ENCODE data around the gene CDKN2D. TPM values are rescaled to one million over a fixed set of nuclear protein-coding genes. Genes with fewer than 3 reads are reported as not detected.
A peak's percentile ranks its signal among the peaks of the same experiment; 100 is the strongest.

The CDKN2D gene
- total and polyA plus RNA-seq, 2 of the 13 experiments (the other 11 are each of a cell fraction or from before 2014, with no cell fraction given) = 5.4 to 8.6 TPM

- peak; percentile 97 for TF ChIP-seq ZNF724P (CRISPR knock-in tag; IDR thresholded peaks at IDR 0.05; ENCODE audit: borderline replicate concordance)
- TF ChIP-seq ZNF782 (CRISPR knock-in tag; IDR thresholded peaks at IDR 0.05; ENCODE audit: borderline replicate concordance) = peak; percentile 94; the same call in 1 of the 2 replicates
- TF ChIP-seq TRAFD1 (CRISPR knock-in tag; IDR thresholded peaks at IDR 0.05; ENCODE audit: borderline replicate concordance) = no peak
- no peak for TF ChIP-seq ZNF644 (CRISPR knock-in tag; IDR thresholded peaks at IDR 0.05; ENCODE audit: low read depth)
- TF ChIP-seq ZNF770 (CRISPR knock-in tag; IDR thresholded peaks at IDR 0.05) = no peak
Measured at GRCh38 chr19:10565567-10566407, 3.0 kb downstream of the CDKN2D start, which contains the start of gene KRI1 (continued).

- POLR2A ChIA-PET = interaction anchor here (1.0 to 1.6 kb wide), 2 partner anchors 9 to 12 kb away, joined by 3 to 4 read pairs; no protein-coding TSS in a partner anchor
- BruUV-seq (replicated peaks) = no TSS peak
- TF ChIP-seq SCMH1 (CRISPR knock-in tag; IDR thresholded peaks at IDR 0.05; ENCODE audit: borderline replicate concordance) = no peak
- TF ChIP-seq MTF1 (CRISPR knock-in tag; IDR thresholded peaks at IDR 0.05) = no peak
- TF ChIP-seq JUND (CRISPR knock-in tag; IDR thresholded peaks at IDR 0.05) = no peak
- TF ChIP-seq PRDM15 (CRISPR knock-in tag; IDR thresholded peaks at IDR 0.05) = no peak
- no peak for TF ChIP-seq ZMYM3 (CRISPR knock-in tag; IDR thresholded peaks at IDR 0.05)
- TF ChIP-seq TCF12 (IDR thresholded peaks at IDR 0.05) = no peak
- TF ChIP-seq TCF12 (CRISPR knock-in tag; IDR thresholded peaks at IDR 0.05) = no peak
- no peak for TF ChIP-seq ZNF326 (CRISPR knock-in tag; IDR thresholded peaks at IDR 0.05; ENCODE audit: borderline replicate concordance)
- TF ChIP-seq FOXK2 (IDR thresholded peaks at IDR 0.05) = no peak
- no peak for TF ChIP-seq XBP1 (CRISPR knock-in tag; IDR thresholded peaks at IDR 0.05)
Measured at GRCh38 chr19:10565028-10565566, 3.7 kb downstream of the CDKN2D start.

More at GRCh38 chr19:10565028-10565566, 3.7 kb downstream of the CDKN2D start:
- 10% methylated on average over 10 of the region's 10 CpGs for WGBS (ENCODE audit: low lambda C conversion rate)
- Histone ChIP-seq H3K4me3 (replicated peaks in 1 of 3; ENCODE audit: insufficient read depth in 1 of 3, low read depth in 2 of 3, low read length in 3 of 3) (peak overlapping the region; percentile 82 to 86 (median 85)), H3K27ac (ENCODE audit: extremely low read length, insufficient read depth, low read length) (peak overlapping the region; percentile 80), H3K27me3 (ENCODE audit: control insufficient read depth in 1 of 2, insufficient read depth in 2 of 2, low read length in 2 of 2) (no peaks in the 10 kb centered on the region), H3K4me2 (ENCODE audit: low read depth, low read length) (peak overlapping the region; percentile 82), H3K9ac (ENCODE audit: insufficient read depth, low read depth, low read length) (peak overlapping the region; percentile 91), H3K36me3 (replicated peaks in 1 of 2; ENCODE audit: control insufficient read depth in 1 of 2, insufficient read depth in 2 of 2, low read length in 2 of 2) (peaks cover 2 to 10% of the 10 kb centered on the region in 2 experiments; a peak in 3 of 5 replicates), H2AFZ (ENCODE audit: low read length) (no peak overlapping the region), H3K79me2 (ENCODE audit: insufficient read depth, low read length) (peaks cover 10% of the 10 kb centered on the region), H3K4me1 (ENCODE audit: insufficient read depth, low read length) (peaks cover 40% of the 10 kb centered on the region), H4K20me1 (ENCODE audit: insufficient read depth, low read length) (no peaks in the 10 kb centered on the region), H3K9me3 (ENCODE audit: low read length) (no peaks in the 10 kb centered on the region)
- no peak for FAIRE-seq
- ATAC-seq = no peak
- DNase-seq (ENCODE audit: low spot score) = no peak
- intact Hi-C loops (cut with micrococcal nuclease; ENCODE audit: unreplicated experiment) (no loop called here), in situ Hi-C loops (cut with HindIII; ENCODE audit: extremely low pct_ligation_motif_present, low pct_unique_long_range_greater_than_20kb) (no loop called here)
- CTCF ChIA-PET (ENCODE audit: low intra/inter-chr PET ratio, low total read pairs) = no interaction called here

Data from HepG2 (cell line).